ENCODE measurements around the gene COIL. TPM values are rescaled to one million over a fixed set of nuclear protein-coding genes. Genes with fewer than 3 reads are reported as not detected.

Gene COIL
- total and polyA plus RNA-seq, 4 donors, result 4.7 to 9.9 (median 6.5) TPM

DNA sequence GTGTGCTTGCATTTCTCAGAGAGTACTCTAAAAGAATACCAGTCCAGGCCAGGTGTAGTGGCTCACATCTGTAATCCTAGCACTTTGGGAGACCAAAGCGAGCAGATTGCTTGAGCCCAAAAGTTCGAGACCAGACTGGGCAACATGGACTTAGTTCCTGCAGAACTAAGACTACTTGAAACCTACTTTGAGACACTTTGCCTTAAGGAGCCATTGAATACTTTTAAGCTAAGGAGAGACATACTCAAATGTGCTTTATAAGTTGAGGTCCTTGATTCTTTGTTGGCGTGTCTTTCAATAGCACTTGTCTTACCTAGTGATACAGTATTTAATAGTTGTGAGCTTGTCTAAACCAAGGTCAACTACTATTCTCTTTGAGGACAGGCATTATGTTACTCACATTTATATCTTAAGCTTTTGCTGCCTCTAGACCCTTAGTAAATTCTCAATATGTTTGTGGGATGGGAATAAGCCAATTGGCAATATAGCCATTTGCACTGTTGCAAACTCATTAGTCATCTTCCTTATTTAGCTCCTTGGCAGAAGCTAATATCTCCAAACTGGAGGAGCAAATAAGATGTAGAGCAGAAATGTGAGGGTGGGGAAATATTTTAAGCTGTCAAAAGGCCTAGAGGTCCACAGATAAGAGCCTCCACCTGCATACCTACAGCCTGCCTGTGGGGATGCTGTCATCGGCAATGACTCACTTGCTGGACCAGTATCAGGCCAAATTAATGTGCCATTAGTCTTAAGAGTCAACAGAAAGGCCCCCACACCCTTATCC is 33.4 kb upstream of the COIL start (continued):
- no peak for TF ChIP-seq MAX (IDR thresholded peaks at IDR 0.05)
- no peak for TF ChIP-seq RAD21 (IDR thresholded peaks at IDR 0.05)
- TF ChIP-seq, protein P1, sequence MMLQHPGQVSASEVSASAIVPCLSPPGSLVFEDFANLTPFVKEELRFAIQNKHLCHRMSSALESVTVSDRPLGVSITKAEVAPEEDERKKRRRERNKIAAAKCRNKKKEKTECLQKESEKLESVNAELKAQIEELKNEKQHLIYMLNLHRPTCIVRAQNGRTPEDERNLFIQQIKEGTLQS (IDR thresholded peaks at IDR 0.05), result no peak

DNA sequence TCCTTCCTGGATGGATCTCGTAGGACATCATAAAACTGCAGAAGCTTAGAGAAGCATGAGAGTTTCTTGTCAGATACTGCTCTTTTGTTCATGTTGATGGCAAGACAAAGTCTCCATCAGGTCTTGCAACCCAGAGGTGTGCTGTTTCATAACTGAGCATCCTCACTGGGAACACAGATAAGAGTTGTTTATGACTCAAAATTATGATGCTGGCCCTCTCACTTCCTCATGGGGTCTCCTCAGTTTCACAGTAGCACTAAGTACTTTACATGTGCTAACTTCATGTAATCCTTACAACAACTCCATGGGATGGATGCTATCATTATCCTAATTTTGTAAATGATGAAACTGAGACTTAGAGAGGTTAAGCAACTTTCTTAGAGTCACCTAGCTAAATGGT is 31.5 kb upstream of the COIL start:
- Histone ChIP-seq H3K36me3 (ENCODE audit: control insufficient read depth in 4 of 4, insufficient read depth in 3 of 4, low read depth in 1 of 4, low read length in 3 of 4) (peaks cover 0 to 31% (median 13%) of the 10 kb centered on the region in 4 donors), H3K9me3 (ENCODE audit: control insufficient read depth in 4 of 4, low read length in 3 of 4) (no peaks in the 10 kb centered on the region), H3K27me3 (ENCODE audit: control insufficient read depth in 4 of 4, insufficient read depth in 4 of 4, low read length in 3 of 4) (no peaks in the 10 kb centered on the region), H3K9ac (ENCODE audit: low read depth in 1 of 2, low read length in 2 of 2) (no peak overlapping the region), H3K4me1 (ENCODE audit: control insufficient read depth in 4 of 4, insufficient read depth in 4 of 4, low read length in 3 of 4) (peaks cover 0 to 9% (median 4%) of the 10 kb centered on the region in 4 donors), H3K4me3 (ENCODE audit: low read depth in 1 of 3, low read length in 3 of 3) (no peak overlapping the region), H3K27ac (ENCODE audit: low read depth in 1 of 2, low read length in 2 of 2) (no peak overlapping the region)
- no peak for DNase-seq (ENCODE audit: low spot score)
- TF ChIP-seq, protein P1 (IDR thresholded peaks at IDR 0.05), result no peak
- no peak for TF ChIP-seq GABPA (IDR thresholded peaks at IDR 0.05 in 1 of 2, conservative IDR thresholded peaks at IDR 0.05 in 1 of 2)
- TF ChIP-seq NR2F2 (IDR thresholded peaks at IDR 0.05), result no peak
- no peak for TF ChIP-seq EGR1 (IDR thresholded peaks at IDR 0.05; ENCODE audit: low read depth in 2 of 2)
- TF ChIP-seq RAD21 (IDR thresholded peaks at IDR 0.05), result no peak
- WGBS, result 84% methylated on average over 1 of the region's 1 CpG

DNA sequence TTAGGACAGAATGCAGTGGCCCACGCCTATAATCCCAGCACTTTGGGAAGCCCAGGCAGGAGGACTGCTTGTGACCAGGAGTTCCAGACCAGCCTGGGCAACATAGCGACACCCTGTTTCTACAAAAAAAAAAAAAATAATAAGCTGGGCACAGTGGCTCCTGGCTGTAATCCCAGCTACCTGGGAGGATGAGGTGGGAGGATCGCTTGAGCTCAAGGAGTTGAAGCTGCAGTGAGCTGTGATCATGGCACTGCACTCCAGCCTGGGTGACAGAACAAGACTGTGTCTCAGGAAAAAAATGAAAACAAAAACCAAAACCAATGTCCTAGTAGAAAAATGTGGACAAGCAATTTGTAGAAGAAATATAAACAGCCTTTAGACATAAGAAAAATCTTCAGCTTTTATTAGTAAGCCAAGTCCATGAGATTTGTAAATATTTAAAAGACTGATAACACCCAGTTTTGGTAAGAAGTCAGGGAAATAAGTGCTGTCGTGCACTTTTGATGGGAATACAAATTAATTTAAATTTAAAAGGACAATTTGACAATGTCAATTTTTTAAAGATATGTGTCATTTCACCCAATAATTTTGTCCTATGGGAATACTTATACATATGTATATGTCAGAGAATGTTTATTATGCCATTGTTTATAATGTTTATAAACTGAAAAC is 28.2 kb upstream of the COIL start:
- Histone ChIP-seq H3K27me3 (ENCODE audit: control insufficient read depth in 4 of 4, insufficient read depth in 4 of 4, low read length in 3 of 4) (no peaks in the 10 kb centered on the region), H3K9ac (ENCODE audit: low read depth in 1 of 2, low read length in 2 of 2) (no peak overlapping the region), H3K9me3 (ENCODE audit: control insufficient read depth in 4 of 4, low read length in 3 of 4) (no peaks in the 10 kb centered on the region), H3K27ac (ENCODE audit: low read depth in 1 of 2, low read length in 2 of 2) (no peak overlapping the region), H3K4me1 (ENCODE audit: control insufficient read depth in 4 of 4, insufficient read depth in 4 of 4, low read length in 3 of 4) (peaks cover 0 to 9% (median 4%) of the 10 kb centered on the region in 4 donors), H3K4me3 (ENCODE audit: low read depth in 1 of 3, low read length in 3 of 3) (no peak overlapping the region), H3K36me3 (ENCODE audit: control insufficient read depth in 4 of 4, insufficient read depth in 3 of 4, low read depth in 1 of 4, low read length in 3 of 4) (peaks cover 0 to 16% (median 3%) of the 10 kb centered on the region in 4 donors)
- TF ChIP-seq NR2F2 (IDR thresholded peaks at IDR 0.05), result no peak
- TF ChIP-seq, protein P2, sequence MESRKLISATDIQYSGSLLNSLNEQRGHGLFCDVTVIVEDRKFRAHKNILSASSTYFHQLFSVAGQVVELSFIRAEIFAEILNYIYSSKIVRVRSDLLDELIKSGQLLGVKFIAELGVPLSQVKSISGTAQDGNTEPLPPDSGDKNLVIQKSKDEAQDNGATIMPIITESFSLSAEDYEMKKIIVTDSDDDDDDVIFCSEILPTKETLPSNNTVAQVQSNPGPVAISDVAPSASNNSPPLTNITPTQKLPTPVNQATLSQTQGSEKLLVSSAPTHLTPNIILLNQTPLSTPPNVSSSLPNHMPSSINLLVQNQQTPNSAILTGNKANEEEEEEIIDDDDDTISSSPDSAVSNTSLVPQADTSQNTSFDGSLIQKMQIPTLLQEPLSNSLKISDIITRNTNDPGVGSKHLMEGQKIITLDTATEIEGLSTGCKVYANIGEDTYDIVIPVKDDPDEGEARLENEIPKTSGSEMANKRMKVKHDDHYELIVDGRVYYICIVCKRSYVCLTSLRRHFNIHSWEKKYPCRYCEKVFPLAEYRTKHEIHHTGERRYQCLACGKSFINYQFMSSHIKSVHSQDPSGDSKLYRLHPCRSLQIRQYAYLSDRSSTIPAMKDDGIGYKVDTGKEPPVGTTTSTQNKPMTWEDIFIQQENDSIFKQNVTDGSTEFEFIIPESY (IDR thresholded peaks at IDR 0.05), result no peak
- TF ChIP-seq TAF1 (conservative IDR thresholded peaks at IDR 0.05), result no peak
- no peak for TF ChIP-seq FOXA2 (IDR thresholded peaks at IDR 0.05)
- no peak for TF ChIP-seq JUND (IDR thresholded peaks at IDR 0.05)
- no peak for TF ChIP-seq CTCF (IDR thresholded peaks at IDR 0.05; ENCODE audit: low read depth, low read length, missing input control)
- TF ChIP-seq, protein P1 (IDR thresholded peaks at IDR 0.05), result no peak
- TF ChIP-seq HNF4G (IDR thresholded peaks at IDR 0.05), result no peak
- WGBS, result 95% methylated on average over 4 of the region's 4 CpGs
- DNase-seq (ENCODE audit: low spot score), result no peak
